HG02678 (cell line): ENCODE results near the gene ADCYAP1R1.

Source experiments
- ATAC-seq: cut with Tn5 transposase; IDR thresholded peaks from one replicate; pipeline ENCODE4 v1.9.1; 2021; ENCODE audit warnings: mild to moderate bottlenecking, moderate library complexity; ENCODE audit not compliant: unreplicated experiment

Gene ADCYAP1R1

GRCh38 chr7:31082447-31082846 lies 30.3 kb downstream of the ADCYAP1R1 start:
- no peak for ATAC-seq

- no peak for ATAC-seq
These were observed 31.2 kb downstream of the ADCYAP1R1 start for GRCh38 chr7:31083210-31083786.

GRCh38 chr7:31084226-31084625 lies 32.1 kb downstream of the ADCYAP1R1 start:
- ATAC-seq: no peak

GRCh38 chr7:31087351-31087750 lies 35.2 kb downstream of the ADCYAP1R1 start:
- no peak for ATAC-seq

GRCh38 chr7:31091924-31092434 lies 39.9 kb downstream of the ADCYAP1R1 start:
- ATAC-seq: no peak

- no peak for ATAC-seq
These were observed 40.5 kb downstream of the ADCYAP1R1 start for GRCh38 chr7:31092606-31093005.

GRCh38 chr7:31093282-31093681 lies 41.2 kb downstream of the ADCYAP1R1 start:
- ATAC-seq: no peak

- no peak for ATAC-seq
These were observed 42.2 kb downstream of the ADCYAP1R1 start for GRCh38 chr7:31094271-31094670.

- no peak for ATAC-seq
These were observed 43.4 kb downstream of the ADCYAP1R1 start for GRCh38 chr7:31095286-31096197.

- no peak for ATAC-seq
These were observed 44.2 kb downstream of the ADCYAP1R1 start for GRCh38 chr7:31096198-31096876.

- no peak for ATAC-seq
These were observed 44.8 kb downstream of the ADCYAP1R1 start for GRCh38 chr7:31096877-31097258.

- ATAC-seq: no peak
These were observed 46.7 kb downstream of the ADCYAP1R1 start for GRCh38 chr7:31098642-31099360.

GRCh38 chr7:31099451-31100444 lies 47.6 kb downstream of the ADCYAP1R1 start:
- ATAC-seq: no peak

- ATAC-seq: no peak
These were observed 48.3 kb downstream of the ADCYAP1R1 start for GRCh38 chr7:31100445-31100844.

GRCh38 chr7:31100871-31101270 lies 48.8 kb downstream of the ADCYAP1R1 start:
- ATAC-seq: no peak

- ATAC-seq: no peak
These were observed 49.4 kb downstream of the ADCYAP1R1 start for GRCh38 chr7:31101544-31101943.

- ATAC-seq: no peak
These were observed 50.3 kb downstream of the ADCYAP1R1 start for GRCh38 chr7:31102151-31102972.

GRCh38 chr7:31102973-31103850 lies 51.1 kb downstream of the ADCYAP1R1 start:
- ATAC-seq: no peak
